Uterus (tissue), 2 donors: Measurements from ENCODE around the gene TMEM132C.

Experiments used
- POLR2A ChIP-seq, 2 donors: fragments of 450-650 bp; IDR thresholded peaks; one replicate each; pipeline ENCODE4 v1.6.1; 2016; ENCODE audit warnings: antibody characterized with exemption in 2 of 2, mild to moderate bottlenecking in 1 of 2, moderate library complexity in 1 of 2
- TF ChIP-seq, protein P1 (sequence below), 4 experiments: fragments of 200-600 bp in 2 of 4; fragments of 450-650 bp in 2 of 4; sonication (generic) in 2 of 4; IDR thresholded peaks; one replicate each; pipeline ENCODE4 v1.5.1; 2016 to 2019; ENCODE audit warnings: antibody characterized with exemption in 4 of 4, mild to moderate bottlenecking in 2 of 4, moderate library complexity in 1 of 4

DNA sequence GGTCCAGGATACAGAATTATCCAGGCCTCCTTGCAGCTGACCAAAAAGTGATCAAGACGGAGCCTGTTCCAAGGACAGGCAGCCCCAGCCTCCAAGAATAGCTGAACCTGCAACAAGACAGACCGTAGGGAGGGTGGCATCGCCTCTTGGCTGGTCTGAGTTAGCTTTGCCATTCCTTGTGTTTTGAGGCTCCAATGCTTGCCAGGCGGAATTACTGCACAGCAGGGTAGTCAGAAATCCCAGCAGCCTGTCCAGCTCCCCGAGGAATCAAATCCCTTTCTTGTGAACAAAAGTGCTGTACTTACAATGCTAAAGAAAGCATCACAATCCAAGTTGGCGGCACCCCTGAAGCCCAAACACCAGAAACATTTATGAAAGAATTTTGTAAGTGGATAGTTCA is 246.9 kb downstream of the TMEM132C start:
- no peak for TF ChIP-seq POLR2A (IDR thresholded peaks at IDR 0.05)
- TF ChIP-seq, protein P1, sequence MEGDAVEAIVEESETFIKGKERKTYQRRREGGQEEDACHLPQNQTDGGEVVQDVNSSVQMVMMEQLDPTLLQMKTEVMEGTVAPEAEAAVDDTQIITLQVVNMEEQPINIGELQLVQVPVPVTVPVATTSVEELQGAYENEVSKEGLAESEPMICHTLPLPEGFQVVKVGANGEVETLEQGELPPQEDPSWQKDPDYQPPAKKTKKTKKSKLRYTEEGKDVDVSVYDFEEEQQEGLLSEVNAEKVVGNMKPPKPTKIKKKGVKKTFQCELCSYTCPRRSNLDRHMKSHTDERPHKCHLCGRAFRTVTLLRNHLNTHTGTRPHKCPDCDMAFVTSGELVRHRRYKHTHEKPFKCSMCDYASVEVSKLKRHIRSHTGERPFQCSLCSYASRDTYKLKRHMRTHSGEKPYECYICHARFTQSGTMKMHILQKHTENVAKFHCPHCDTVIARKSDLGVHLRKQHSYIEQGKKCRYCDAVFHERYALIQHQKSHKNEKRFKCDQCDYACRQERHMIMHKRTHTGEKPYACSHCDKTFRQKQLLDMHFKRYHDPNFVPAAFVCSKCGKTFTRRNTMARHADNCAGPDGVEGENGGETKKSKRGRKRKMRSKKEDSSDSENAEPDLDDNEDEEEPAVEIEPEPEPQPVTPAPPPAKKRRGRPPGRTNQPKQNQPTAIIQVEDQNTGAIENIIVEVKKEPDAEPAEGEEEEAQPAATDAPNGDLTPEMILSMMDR (IDR thresholded peaks at IDR 0.05) = no peak
